Skeletal muscle tissue (tissue), 4 donors: ENCODE data around the gene FCHSD2. TPM values are rescaled to one million over a fixed set of nuclear protein-coding genes. Genes with fewer than 3 reads are reported as not detected.
"Not testable (repeated sequence)": the region's sequence is repeated elsewhere in the genome, so short reads cannot be mapped to it uniquely, and the experiment has no call there.

Source experiments
- H3K27ac ChIP-seq: one replicate; pipeline ENCODE4 v1.7.0; 2013; ENCODE audit warnings: mild to moderate bottlenecking, low read depth, low read length, inconsistent platforms
- H3K27me3 ChIP-seq, 3 donors: one replicate each; pipeline ENCODE4 v1.7.0; 2013; ENCODE audit warnings: low read length in 3 of 3; ENCODE audit not compliant: control insufficient read depth in 3 of 3, insufficient read depth in 3 of 3
- H3K36me3 ChIP-seq, 3 donors: one replicate each; pipeline ENCODE4 v1.7.0; 2013; ENCODE audit warnings: low read length in 3 of 3; ENCODE audit not compliant: control insufficient read depth in 3 of 3, insufficient read depth in 3 of 3
- H3K4me1 ChIP-seq, 3 donors: one replicate each; pipeline ENCODE4 v1.7.0; 2013; ENCODE audit warnings: low read length in 3 of 3, mild to moderate bottlenecking in 3 of 3; ENCODE audit not compliant: control insufficient read depth in 3 of 3, insufficient read depth in 3 of 3
- H3K4me3 ChIP-seq, 3 donors: one replicate each; pipeline ENCODE4 v1.7.0; 2013; ENCODE audit warnings: low read length in 3 of 3
- H3K9ac ChIP-seq, 3 donors: one replicate each; pipeline ENCODE4 v1.7.0; 2013; ENCODE audit warnings: low read length in 3 of 3, mild to moderate bottlenecking in 3 of 3, moderate library complexity in 2 of 3, low read depth in 1 of 3
- H3K9me3 ChIP-seq, 3 donors: one replicate each; pipeline ENCODE4 v1.7.0; 2013; ENCODE audit warnings: low read length in 3 of 3; ENCODE audit not compliant: control insufficient read depth in 3 of 3
- total RNA-seq: library from RNA; depleted of rRNA; stranded (reverse); fragments of >200 nt; gene quantifications from one replicate; pipeline ENCODE4 v1.2.3, GENCODE V29; 2014
- donor health status: Osteomylitis.

FCHSD2 gene
- total RNA-seq, 1 donor from 2014 or later, result 19.8 TPM

GRCh38 chr11:72860010-72860409 is 282.1 kb downstream of the FCHSD2 start:
- H3K36me3 ChIP-seq, result no peaks in the 10 kb centered on the region
- no peak overlapping the region for H3K4me3 ChIP-seq
- H3K9me3 ChIP-seq, result no peaks in the 10 kb centered on the region
- H3K9ac ChIP-seq, result no peak overlapping the region
- H3K27me3 ChIP-seq, result no peaks in the 10 kb centered on the region
- H3K27ac ChIP-seq, result no peak overlapping the region
- peaks cover 4 to 7% (median 6%) of the 10 kb centered on the region in 3 donors for H3K4me1 ChIP-seq

- H3K36me3 ChIP-seq, result no peaks in the 10 kb centered on the region
- H3K27ac ChIP-seq, result no peak overlapping the region
- H3K27me3 ChIP-seq, result no peaks in the 10 kb centered on the region
- no peaks in the 10 kb centered on the region for H3K9me3 ChIP-seq
- H3K4me1 ChIP-seq, result peaks cover 0 to 5% (median 0%) of the 10 kb centered on the region in 3 donors
- no peak overlapping the region for H3K4me3 ChIP-seq
- no peak overlapping the region for H3K9ac ChIP-seq
These were observed 283.0 kb downstream of the FCHSD2 start for GRCh38 chr11:72859126-72859525.

GRCh38 chr11:72858267-72858666 is 283.9 kb downstream of the FCHSD2 start:
- not testable (repeated sequence) for H3K4me1 ChIP-seq, H3K27me3 ChIP-seq, H3K27ac ChIP-seq, H3K9ac ChIP-seq, H3K4me3 ChIP-seq, H3K9me3 ChIP-seq, H3K36me3 ChIP-seq

GRCh38 chr11:72856551-72857345 is 285.4 kb downstream of the FCHSD2 start:
- H3K27ac ChIP-seq, result no peak overlapping the region
- no peaks in the 10 kb centered on the region for H3K9me3 ChIP-seq
- no peaks in the 10 kb centered on the region for H3K36me3 ChIP-seq
- H3K4me3 ChIP-seq, result no peak overlapping the region
- no peak overlapping the region for H3K9ac ChIP-seq
- H3K4me1 ChIP-seq, result peaks cover 0 to 5% (median 0%) of the 10 kb centered on the region in 3 donors
- no peaks in the 10 kb centered on the region for H3K27me3 ChIP-seq

- H3K27ac ChIP-seq, result no peak overlapping the region
- no peaks in the 10 kb centered on the region for H3K27me3 ChIP-seq
- H3K9me3 ChIP-seq, result no peaks in the 10 kb centered on the region
- peaks cover 0 to 5% (median 0%) of the 10 kb centered on the region in 3 donors for H3K4me1 ChIP-seq
- H3K9ac ChIP-seq, result no peak overlapping the region
- H3K36me3 ChIP-seq, result no peaks in the 10 kb centered on the region
- no peak overlapping the region for H3K4me3 ChIP-seq
These were observed 286.1 kb downstream of the FCHSD2 start for GRCh38 chr11:72856065-72856464.

- H3K9me3 ChIP-seq, result no peaks in the 10 kb centered on the region
- no peak overlapping the region for H3K4me3 ChIP-seq
- H3K4me1 ChIP-seq, result peaks cover 0 to under 1% (median 0%) of the 10 kb centered on the region in 3 donors
- H3K9ac ChIP-seq, result no peak overlapping the region
- no peak overlapping the region for H3K27ac ChIP-seq
- H3K36me3 ChIP-seq, result no peaks in the 10 kb centered on the region
- no peaks in the 10 kb centered on the region for H3K27me3 ChIP-seq
These were observed 290.4 kb downstream of the FCHSD2 start for GRCh38 chr11:72851726-72852125.

- H3K9ac ChIP-seq, result no peak overlapping the region
- H3K9me3 ChIP-seq, result no peaks in the 10 kb centered on the region
- H3K27ac ChIP-seq, result no peak overlapping the region
- H3K36me3 ChIP-seq, result no peaks in the 10 kb centered on the region
- H3K27me3 ChIP-seq, result no peaks in the 10 kb centered on the region
- H3K4me3 ChIP-seq, result no peak overlapping the region
- H3K4me1 ChIP-seq, result no peaks in the 10 kb centered on the region
These were observed 291.3 kb downstream of the FCHSD2 start for GRCh38 chr11:72850832-72851231.

GRCh38 chr11:72848846-72849466 is 293.2 kb downstream of the FCHSD2 start:
- H3K27me3 ChIP-seq, result no peaks in the 10 kb centered on the region
- H3K4me3 ChIP-seq, result no peak overlapping the region
- H3K4me1 ChIP-seq, result no peaks in the 10 kb centered on the region
- H3K9ac ChIP-seq, result no peak overlapping the region
- no peaks in the 10 kb centered on the region for H3K9me3 ChIP-seq
- H3K36me3 ChIP-seq, result peaks cover 0 to 3% (median 0%) of the 10 kb centered on the region in 3 donors
- no peak overlapping the region for H3K27ac ChIP-seq

- no peaks in the 10 kb centered on the region for H3K27me3 ChIP-seq
- H3K4me1 ChIP-seq, result peaks cover 0 to 7% (median 4%) of the 10 kb centered on the region in 3 donors
- H3K9me3 ChIP-seq, result no peaks in the 10 kb centered on the region
- no peak overlapping the region for H3K4me3 ChIP-seq
- no peak overlapping the region for H3K27ac ChIP-seq
- no peak overlapping the region for H3K9ac ChIP-seq
- peaks cover 14 to 33% (median 16%) of the 10 kb centered on the region in 3 donors for H3K36me3 ChIP-seq
These were observed 297.8 kb downstream of the FCHSD2 start for GRCh38 chr11:72844356-72844755.

GRCh38 chr11:72842653-72843330 is 299.3 kb downstream of the FCHSD2 start:
- Histone ChIP-seq H3K4me3 (no peak overlapping the region), H3K36me3 (peaks cover 14 to 40% (median 20%) of the 10 kb centered on the region in 3 donors), H3K9ac (no peak overlapping the region), H3K9me3 (no peaks in the 10 kb centered on the region), H3K4me1 (peaks cover 4 to 7% (median 4%) of the 10 kb centered on the region in 3 donors), H3K27me3 (no peaks in the 10 kb centered on the region), H3K27ac (peak overlapping the region; percentile 46)
